Measurements from ENCODE around the gene REV1.
"Not testable (repeated sequence)": the region's sequence is repeated elsewhere in the genome, so short reads cannot be mapped to it uniquely, and the experiment has no call there.

The REV1 gene

DNA sequence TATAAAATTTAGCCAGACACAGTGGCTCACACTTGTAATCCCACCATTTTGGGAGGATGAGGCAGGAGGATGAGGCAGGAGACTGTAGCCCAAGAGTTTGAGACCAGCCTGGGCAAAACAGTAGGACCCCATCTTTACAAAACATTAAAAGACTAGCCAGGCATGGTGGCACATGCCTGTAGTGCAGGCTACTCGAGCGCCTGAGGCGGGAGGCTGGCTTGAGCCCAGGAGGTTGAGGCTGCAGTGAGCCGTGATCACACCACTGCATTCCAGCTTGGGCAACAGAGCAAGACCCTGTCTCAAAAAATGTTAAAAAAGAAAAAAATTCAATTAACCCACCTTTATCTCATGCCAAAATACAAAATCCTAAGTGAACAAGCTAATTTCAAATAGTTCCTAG is 4.0 kb downstream of the REV1 start:
- no peak for DNase-seq

DNA sequence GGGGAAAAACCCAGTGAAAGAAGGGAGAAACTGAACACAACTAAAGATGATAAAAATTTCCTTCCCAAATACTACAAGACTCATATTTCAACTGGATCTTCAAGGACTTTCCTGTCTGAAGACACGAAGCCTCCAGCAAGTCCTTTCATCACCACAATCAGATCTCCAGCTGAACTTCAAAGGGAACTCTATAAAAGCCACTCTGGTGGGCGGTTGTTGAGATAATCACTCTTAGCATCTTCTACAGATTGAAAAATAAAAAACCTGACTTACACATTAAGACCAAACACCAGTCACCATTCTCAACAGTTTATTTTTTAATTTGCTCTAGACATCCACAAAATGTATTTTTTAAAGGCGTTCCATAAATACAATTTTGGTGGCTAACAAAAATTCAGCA is 4.4 kb downstream of the REV1 start:
- DNase-seq = no peak

DNA sequence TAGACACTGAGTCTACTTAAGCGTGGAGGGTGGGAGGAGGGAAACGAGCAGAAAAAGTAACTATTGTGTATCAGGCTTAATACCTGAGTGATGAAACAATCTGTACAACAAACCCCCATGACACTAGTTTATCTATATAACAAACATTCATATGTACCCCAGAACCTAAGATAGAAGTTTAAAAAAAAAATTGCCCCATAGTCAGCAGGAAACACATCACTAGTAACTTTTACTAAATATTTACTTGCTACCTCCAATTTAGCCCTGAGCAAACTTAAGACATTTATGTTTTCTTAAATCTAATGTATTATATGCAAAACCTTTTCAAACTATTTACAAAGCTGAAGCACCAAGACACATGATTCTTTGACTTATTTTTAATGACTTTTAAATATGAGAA is 5.6 kb downstream of the REV1 start:
- no peak for DNase-seq

DNA sequence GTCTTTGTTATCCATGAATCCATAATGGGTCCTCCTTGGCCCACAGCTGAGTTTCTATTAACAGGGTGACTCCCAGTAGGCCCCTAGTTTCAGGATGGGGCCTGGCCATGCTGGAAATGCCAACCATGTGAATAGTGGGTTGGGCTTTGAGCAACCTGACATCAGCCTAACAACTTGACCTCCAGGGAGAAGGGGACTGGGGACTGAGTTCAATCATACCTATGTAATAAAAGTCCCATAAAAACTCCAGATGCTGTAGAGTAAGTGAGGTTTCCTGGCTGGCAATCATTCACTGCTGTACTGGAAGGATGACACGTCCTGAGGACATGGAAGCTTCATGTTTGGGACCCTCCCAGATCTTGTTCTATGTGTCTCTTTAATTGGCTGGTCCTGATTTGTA is 7.9 kb downstream of the REV1 start:
- no peak for DNase-seq

DNA sequence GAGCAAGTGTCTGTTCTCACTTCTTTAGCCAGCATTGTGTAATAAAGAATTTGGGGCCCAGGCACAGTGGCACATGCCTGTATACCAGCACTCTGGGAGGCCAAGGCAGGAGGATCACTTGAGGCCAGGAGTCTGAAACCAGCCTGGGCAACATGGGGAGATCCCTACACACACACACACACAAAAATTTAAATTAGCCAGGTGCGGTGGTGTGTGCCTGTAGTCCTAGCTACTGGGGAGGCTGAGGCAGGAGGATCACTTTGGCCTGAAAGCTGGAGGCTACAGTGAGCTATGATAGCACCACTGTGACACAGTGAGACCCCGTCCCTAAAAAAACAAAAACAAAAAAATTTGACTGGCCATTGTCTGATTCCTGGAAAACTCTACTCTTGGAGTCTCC is 8.3 kb downstream of the REV1 start:
- no peak for DNase-seq

DNA sequence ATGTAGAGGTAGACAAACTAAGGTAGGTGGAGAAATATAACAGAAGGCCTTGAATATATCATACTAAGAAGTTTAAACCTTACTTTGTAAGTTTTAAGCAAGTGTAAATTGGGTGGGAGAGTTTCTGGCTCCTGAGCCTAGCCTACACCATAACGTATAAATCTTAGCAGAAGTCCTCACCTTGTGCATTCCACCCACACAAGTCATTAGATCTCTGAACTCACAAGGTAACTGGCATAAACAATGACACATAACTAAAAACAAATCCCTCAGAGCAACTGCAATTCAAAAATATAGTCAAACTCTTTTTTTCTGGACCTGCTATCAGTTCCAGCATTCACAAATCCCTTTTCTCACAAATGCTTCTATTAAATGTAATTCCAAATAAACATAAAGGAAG is 9.4 kb downstream of the REV1 start:
- no peak for DNase-seq

DNA sequence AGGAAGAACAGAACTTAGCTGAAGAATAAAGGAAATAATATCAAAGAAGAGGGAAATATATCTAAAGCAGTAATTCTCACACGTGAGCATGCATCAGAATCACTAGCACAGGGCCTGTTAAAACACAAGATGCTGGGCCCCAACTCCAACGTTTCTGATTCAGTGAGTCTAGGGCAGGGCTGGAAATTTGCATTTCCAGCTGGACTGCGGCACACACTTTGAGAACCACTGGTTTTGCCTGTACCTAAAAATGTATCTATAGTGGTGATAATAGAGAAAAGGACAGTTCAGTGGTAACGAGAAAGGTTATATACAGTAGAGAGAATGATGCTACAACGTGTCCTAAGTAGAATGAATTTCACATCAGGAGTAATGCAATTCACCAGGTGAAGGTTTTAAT is 11.2 kb downstream of the REV1 start:
- no peak for DNase-seq

DNA sequence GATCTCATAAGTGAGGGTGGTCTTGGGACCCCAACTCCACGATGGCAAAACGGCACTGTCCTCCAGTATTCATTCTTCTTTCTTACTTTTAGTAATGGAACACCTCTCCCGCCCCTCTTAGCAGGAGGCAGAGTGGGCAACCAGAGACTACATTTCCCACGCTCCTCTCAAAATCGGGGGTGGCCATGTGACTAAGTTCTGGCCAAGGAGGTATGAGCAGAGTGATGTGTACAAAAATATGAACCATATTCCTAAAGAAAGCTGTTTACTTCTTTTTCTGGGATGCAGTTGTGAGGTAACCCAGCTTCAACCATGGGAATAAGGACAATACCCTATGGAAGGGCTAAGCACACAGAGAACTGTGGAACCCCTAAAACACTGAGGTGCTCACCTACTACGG is 12.8 kb downstream of the REV1 start:
- no peak for DNase-seq

DNA sequence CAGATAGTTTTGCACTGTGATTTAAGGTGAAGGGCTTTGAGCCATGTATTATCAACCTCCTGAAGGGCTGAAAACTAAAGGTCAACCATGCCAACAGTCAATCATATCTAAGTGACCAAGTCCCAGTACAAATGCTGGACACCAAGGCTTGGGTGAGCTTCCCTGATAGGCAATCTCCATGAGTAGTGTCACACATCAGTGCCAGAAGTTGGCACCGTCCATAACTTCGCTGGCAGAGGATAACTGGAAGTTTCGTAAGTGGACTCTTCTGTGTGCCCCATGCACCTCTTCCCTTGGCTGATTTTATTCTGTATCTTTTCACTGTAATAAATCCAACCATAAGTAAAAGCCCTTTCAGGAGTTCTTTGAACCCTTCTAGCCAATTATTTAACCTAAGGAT is 13.2 kb downstream of the REV1 start:
- DNase-seq = no peak

DNA sequence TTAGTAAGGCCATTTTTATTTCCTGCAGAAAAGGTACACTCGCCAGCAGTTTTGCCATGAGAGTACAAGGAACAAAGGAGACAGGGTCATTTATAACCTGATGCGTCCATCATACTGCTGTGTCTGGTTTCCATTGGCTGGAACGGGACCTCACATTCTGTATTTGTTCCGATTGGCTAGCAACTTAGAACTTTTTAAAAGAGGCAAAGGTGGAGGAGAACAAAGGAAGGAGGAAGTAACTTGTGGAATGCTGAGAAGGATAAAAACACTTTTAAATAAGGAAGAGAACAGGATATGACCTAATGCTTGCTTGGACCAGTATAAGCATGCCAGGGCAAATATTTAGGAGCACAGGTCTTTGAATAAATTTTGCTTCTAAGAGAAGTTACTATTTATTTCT is 14.7 kb downstream of the REV1 start:
- DNase-seq = not testable (repeated sequence)

DNA sequence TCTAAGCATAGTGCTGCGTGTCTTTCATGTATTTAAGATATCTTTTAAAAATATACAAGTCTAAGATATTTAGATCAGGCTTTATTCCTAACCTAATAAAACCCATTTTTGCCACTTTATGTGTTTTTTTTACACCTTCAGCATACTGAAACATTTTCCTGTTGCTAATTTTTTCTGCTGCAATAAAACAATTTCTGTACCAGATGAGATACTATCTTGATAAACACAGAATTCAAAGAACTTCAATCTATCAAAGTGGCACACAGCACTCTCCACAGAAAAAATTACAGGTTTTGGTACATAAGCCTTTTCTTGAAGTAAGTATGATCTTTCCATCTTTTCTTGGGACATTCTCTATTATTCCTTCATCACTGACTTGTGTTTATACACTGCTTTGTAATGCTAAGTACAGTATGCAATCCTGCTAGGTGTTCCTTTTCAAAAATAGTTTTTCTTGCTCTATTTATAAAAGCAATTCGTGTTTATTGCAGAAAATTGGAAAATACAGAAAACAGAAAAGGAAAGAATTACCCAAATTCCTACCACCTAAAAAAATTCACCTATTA is 16.2 kb downstream of the REV1 start:
- DNase-seq = no peak

DNA sequence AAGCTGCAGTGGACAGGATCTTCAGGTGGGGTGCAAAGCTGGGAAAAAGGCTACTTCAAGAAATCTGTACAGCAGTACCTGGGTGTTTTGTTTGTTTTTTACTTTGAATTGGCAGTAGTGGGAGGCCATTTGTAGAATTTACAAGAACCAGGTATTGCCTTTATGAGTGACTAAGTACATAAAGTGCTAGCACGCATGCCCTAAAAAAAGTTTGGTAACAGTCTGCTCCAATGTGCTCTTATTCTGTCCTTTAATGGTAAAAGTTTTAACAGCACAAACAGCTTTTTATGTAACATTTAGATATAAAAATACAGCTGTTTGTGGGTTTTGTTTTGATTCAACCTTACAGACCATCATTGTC is 17.2 kb downstream of the REV1 start:
- DNase-seq = no peak

DNA sequence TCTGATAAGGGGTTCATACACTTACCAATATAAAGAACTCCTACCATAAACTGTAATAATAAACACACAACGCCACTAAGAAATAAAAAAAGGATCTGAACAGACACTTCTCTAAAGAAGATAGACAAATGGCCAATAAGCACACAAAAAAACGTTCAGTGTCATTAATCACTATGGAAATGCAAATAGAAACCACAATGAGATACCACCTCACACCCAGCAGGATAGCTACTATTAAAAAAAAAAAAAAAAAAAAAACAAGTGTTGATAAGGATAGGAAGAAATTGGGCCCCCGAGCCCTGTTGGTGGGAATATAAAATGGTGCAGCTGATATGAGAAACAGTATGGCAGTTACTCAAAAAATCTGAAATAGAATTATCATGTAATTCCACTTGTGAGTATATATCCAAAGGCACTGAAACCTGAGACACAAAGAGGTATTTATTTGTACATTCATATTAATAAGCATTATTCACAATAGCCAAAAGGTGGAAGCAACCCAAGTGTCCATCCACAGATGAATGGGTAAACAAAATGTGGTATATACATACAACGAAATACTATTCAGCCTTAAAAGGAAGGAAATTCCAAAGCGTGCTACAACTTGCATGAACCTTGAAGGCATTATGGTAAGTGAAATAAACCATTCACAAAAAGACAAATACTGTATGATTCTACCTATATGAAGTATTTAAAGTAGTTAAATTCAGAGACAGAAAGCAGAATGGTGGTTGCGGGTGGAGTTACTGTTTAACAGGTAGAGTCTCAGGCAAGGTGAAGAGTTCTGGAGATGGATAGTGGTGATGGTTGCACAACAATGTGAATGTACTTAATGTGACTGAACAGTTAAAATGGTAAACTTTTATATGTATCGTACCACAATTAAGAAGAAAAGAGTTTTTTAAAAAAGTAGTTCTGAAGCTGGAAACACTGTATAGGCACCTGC is 17.9 kb downstream of the REV1 start:
- DNase-seq = no peak

DNA sequence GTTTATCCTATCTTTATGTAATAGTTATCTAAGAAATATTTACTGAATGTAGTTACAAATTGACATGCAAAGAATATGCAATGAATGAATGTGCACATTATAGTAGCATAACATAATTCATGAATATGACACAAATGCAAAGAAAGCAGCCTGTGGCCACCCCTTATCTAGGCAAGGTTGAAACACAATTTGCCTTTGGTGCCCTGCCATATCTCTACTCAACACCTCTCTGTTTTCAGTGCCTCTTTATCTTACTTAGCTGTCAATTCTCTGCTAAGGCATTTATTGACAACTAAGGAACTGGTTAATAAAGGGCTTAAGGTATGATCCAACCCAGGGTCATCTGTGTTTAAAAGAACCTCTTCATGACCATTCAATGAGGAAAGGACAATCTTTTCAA is 18.9 kb downstream of the REV1 start:
- no peak for DNase-seq

DNA sequence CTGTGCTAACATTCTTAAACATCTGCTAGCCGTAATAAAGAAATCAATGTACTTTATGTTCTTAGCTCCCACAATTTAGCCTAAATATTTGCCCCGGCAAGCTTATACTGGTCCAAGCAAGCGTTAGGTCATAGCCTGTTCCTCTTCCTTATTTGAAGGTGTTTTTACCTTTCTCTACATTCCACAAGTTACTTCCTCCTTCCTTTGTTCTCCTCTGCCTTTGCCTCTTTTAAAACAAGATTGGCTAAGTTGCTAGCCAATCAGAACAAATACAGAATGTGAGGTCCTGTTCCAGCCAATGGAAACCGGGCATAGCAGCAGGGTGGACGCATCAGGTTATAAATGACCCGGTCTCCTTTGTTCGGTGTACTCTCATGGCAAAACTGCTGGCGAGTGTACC is 19.4 kb downstream of the REV1 start:
- DNase-seq = not testable (repeated sequence)

DNA sequence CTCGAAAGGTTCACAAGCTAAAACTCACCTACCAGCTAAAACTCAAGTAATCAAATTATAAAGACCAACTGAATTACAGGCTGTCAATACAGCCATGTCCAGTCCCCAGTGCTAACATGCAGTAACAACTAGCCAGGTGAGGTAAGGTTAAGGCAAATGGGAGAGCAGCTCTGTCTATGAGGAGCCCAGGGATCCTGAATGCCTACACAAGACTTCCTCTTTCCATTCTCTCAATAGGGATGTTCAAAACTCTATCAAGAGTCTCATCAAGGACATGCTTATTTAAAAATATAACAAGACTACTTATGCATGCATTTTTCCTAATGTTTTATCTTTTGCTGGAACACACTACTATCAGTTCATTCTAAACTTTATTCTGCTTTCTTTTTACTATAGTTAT is 20.4 kb downstream of the REV1 start:
- no peak for DNase-seq

DNA sequence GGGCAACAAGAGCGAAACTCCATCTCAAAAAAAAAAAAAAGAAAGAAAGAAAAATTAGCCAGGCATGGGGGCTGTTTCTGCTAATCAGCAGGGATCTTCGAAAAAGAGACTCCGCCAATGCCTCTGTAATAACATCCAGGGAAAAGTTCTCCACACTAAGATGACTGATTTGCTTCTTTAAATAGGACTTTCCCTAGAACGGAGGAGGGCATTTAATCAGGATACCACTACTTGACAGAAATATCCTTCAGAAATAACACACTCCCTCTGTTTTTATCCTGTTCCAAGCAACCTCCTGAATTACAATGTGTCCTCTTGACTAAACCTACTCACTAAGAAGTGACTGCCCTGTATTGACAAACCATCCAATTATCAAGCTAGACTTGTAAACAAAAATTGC is 21.7 kb downstream of the REV1 start:
- DNase-seq = no peak

DNA sequence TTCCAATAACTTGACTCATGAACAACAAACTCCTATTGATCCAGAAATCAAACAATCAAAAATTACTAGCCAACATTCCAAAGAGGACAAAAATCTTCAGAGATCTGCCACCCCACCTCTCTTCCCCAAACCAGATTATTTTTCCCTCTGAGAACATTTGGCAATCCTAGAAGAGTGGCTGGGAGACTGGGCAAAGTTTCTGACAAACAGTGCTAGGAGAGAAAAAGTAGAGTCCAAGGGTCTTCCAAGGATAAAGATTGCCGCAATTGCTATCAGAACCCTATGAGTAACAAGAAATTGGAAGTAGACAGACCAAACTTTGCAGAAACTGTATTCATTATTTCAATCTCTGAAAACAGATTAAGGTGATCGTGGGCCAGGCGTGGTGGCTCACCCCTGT is 22.4 kb downstream of the REV1 start:
- no peak for DNase-seq

DNA sequence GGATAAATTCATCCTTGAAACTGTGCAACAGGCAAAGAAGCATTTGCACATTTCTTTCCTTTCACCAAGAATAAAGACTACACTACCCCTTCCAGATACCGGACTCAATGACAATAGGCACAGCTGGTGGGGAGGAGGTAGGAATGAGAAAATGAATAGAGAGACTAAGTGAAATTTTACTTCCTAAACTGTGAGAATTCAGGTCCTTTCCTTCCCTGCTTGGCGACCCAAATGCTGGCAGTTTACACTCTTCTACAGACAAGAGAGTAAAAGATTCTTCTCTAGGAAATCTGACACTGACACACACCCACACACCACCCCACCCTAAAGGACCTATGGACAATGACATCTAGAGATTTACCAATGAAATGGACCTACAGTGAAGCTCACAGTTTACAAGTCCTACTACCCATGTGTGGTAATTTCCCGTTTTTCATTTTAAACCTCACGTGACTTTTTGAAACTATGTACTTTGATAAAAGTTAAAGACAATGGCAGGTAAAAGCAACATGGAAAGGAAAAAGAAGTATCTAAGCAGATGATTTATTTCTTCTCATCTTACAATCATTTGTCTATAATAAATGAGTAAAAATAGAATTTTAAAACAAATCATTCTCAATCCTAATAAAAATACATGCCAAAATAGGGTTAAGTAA is 27.9 kb downstream of the REV1 start:
- DNase-seq = no peak

DNA sequence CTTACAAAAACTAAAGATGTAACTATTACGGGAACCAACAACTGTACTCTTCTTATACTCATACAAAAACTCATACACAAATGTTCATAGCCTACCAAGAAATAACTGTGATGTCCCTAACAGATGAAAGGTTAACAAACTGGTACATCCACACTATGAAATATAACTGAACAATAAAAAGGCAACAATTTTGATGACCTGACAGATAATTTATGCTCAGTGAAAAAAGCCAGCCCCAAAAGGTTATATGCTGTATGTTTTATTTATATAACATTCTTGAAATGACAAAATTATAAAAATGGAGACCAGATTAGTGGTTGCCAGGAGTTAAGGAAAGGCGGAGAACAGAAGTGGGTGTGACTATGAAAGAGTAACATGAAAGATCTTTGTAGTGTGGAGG is 31.3 kb downstream of the REV1 start:
- DNase-seq = no peak

DNA sequence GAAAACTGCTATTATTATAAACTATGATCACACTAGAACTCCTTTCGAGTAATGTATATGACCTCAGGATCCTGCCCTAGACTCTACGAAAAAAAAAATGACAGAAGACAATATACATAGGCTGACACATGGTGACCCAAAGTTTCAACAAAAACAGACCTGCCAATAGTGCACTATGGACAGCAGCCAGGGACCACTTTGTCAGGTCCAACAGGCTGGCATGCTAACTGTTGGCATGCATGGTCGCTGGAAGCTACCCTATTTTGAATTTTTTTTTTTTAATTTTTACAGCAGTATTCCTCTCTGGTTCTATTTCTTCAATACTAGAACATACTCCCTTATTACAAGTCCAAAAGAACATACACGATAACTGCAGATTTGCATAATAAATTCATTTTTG is 38.1 kb downstream of the REV1 start:
- no peak for DNase-seq

DNA sequence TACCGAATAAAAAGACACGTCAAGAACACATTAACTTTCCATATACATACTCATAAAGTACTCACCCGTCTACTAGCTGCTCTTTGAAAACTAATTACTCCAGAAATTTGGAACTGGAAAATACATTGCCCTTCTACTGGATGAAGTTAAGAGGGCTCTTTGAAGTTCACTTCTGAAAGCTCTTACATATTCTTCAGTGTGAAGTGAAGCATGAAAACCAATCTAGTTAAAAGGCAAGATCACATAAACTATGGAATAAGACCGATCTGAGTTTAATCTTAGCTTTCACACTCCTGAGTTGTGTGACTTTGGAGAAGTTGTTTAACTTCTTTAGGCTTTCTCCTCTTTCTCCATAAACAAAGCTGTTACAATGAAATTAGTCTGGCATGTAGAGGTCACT is 38.5 kb downstream of the REV1 start:
- DNase-seq = no peak

DNA sequence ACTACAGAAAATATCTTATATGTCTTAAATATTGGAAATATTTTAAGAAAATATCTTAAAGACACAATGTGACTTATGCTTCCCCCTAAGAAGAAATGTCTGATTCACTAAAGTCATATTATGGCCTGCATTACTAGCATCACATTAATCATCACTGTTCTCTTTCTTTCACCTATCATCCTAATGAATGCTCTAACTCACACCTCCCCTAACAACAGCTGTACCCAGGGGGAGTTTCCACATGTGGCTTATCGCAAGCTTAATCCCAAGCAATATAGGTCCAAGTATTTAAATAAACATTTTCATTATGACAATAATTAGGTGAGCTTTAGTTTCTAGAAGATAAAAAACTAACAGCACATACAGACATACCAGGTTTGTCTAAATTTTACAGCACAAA is 39.6 kb downstream of the REV1 start:
- DNase-seq = no peak

DNA sequence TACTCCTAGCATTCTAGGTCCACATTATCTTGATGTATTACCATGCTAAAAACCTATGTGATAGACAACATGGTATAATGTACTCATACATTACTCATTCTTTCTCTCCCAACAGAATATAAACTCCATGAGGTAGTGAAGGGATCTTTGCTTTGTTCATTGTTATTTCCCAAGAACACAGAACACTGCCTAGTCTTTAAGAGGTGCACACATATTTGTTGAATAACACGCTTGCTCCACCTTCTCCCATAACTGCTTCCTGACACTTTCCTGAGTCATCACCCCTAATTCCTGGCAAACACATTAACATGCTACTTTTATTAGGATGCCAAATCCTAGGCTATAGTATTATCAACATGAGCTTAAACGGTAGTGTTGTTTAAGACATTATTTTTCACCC is 41.3 kb downstream of the REV1 start:
- DNase-seq = no peak
